C4-2B (cell line): ENCODE data around the gene FAM78B.

Experiments used
- CTCF ChIP-seq: fragments of 450-650 bp; conservative IDR thresholded peaks from 2 replicates; pipeline ENCODE4 v1.5.1; 2017; ENCODE audit warnings: mild to moderate bottlenecking
- ZFX ChIP-seq: fragments of 450-650 bp; IDR thresholded peaks from 2 replicates; pipeline ENCODE4 v1.6.1; 2017

- no peak for TF ChIP-seq CTCF
- no peak for TF ChIP-seq ZFX
Observed at GRCh38 chr1:166129006-166129405, 37.8 kb downstream of the FAM78B start.
